Stomach (tissue), 9 donors: ENCODE measurements around the gene GRIA1. TPM values are rescaled to one million over a fixed set of nuclear protein-coding genes. Genes with fewer than 3 reads are reported as not detected.

Experiments
- DNase-seq, 2 donors: peaks; one replicate each; pipeline versions ENCODE4 v3.0.0 to v3.0.0-alpha.2; 2013 to 2019
- H3K27ac ChIP-seq, 5 donors: fragments of 200-600 bp in 4 of 5; sonication (generic) in 4 of 5; one replicate each; pipeline ENCODE4 v1.5.1; 2013 to 2019; ENCODE audit warnings: mild to moderate bottlenecking in 1 of 5, moderate library complexity in 1 of 5
- H3K27me3 ChIP-seq, 3 donors: fragments of 200-600 bp; sonication (generic); one replicate each; pipeline ENCODE4 v1.5.1; 2017 to 2019; ENCODE audit warnings: mixed run types in 1 of 3
- H3K36me3 ChIP-seq, 4 donors: fragments of 200-600 bp; sonication (generic); 1 replicate in 3 of 4; 2 replicates in 1 of 4; pipeline ENCODE4 v1.5.1; 2016 to 2019
- H3K4me1 ChIP-seq, 4 donors: fragments of 200-600 bp; sonication (generic); one replicate each; pipeline ENCODE4 v1.5.1; 2016 to 2019
- H3K4me3 ChIP-seq, 4 donors: fragments of 200-600 bp; sonication (generic) in 3 of 4; one replicate each; pipeline ENCODE4 v1.5.1; 2016 to 2019; ENCODE audit warnings: mild to moderate bottlenecking in 1 of 4
- H3K9me3 ChIP-seq, 4 donors: fragments of 200-600 bp; sonication (generic); one replicate each; pipeline ENCODE4 v1.5.1; 2016 to 2019
- EP300 ChIP-seq: sonication (generic); formaldehyde crosslinking; IDR thresholded peaks from one replicate; pipeline ENCODE4 v1.6.1; 2017; ENCODE audit warnings: antibody characterized with exemption
- POLR2A ChIP-seq, 4 donors: fragments of 450-650 bp; IDR thresholded peaks; one replicate each; pipeline ENCODE4 v1.6.1; 2016; ENCODE audit warnings: antibody characterized with exemption in 4 of 4, control low read depth in 2 of 4, mild to moderate bottlenecking in 1 of 4, moderate library complexity in 1 of 4
- POLR2AphosphoS5 ChIP-seq, 3 donors: sonication (generic); formaldehyde crosslinking; IDR thresholded peaks; one replicate each; pipeline ENCODE4 v1.6.1; 2016; ENCODE audit warnings: antibody characterized with exemption in 3 of 3
- WGBS, 5 donors: extraction: QIAGEN DNeasy Blood & Tissue Kit in 3 of 5; methylation state at CpG; one replicate each; pipeline versions ENCODE4 v1.1.5 to v1.1.7; 2013 to 2018; 5-methylcytosine and 5-hydroxymethylcytosine counted together
- intact Hi-C: fragments of 100-400 bp; cut with DNase I; formaldehyde crosslinking; loops from one replicate; pipeline ENCODE4 v1.15.1; 2023; ENCODE audit warnings: low total_unique reads
- polyA plus RNA-seq, 3 donors: library from polyadenylated mRNA; stranded (reverse); fragments of 200-250 nt; gene quantifications; one replicate each; pipeline ENCODE4 v1.2.3, GENCODE V29; 2013
- total RNA-seq, 5 donors: library from RNA; depleted of rRNA; stranded (reverse); fragments of >200 nt; gene quantifications; one replicate each; pipeline versions ENCODE4 v1.1.0 to v1.2.3, GENCODE V29; 2014 to 2016
- TF ChIP-seq, protein P1 (sequence below), 7 experiments: fragments of 450-650 bp in 4 of 7; fragments of 200-600 bp in 3 of 7; sonication (generic) in 3 of 7; IDR thresholded peaks; one replicate each; pipeline ENCODE4 v1.5.1; 2016 to 2019; ENCODE audit warnings: antibody characterized with exemption in 7 of 7, control low read depth in 2 of 7, mild to moderate bottlenecking in 1 of 7
- donor health status: healthy with polysubstance abuse.
- donor health status: Bipolar disorder and iron deficiency.
- donor health status: healthy.

GRIA1 gene
- total and polyA plus RNA-seq, 8 donors: 0.03 to 2.6 (median 0.29) TPM; not detected in 3

DNA sequence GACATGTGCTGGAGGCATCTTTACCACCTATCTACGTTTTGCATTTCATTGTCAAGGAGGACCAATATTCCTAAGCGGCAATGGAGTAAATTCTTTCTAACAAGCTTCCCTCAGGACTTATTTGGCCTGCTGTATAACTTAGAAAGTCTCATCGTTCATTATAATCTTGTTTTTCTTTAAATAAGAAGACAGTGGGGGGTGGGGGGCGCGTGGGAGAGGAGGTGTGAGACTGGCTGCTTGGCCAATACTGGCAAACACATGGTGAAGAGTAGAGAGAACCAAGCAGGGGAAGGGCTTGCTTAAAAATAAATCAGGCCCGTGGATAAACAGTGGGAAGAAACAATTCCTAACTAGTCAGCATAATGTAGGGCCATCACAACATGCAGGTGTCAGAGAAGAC lies 217.2 kb downstream of the GRIA1 start:
- DNase-seq: no peak
- no peaks in the 10 kb centered on the region for H3K9me3 ChIP-seq
- H3K27ac ChIP-seq: no peak overlapping the region
- H3K36me3 ChIP-seq: no peaks in the 10 kb centered on the region
- intact Hi-C loops: no loop called here
- no peak for TF ChIP-seq POLR2AphosphoS5 (IDR thresholded peaks at IDR 0.05)
- H3K4me1 ChIP-seq: no peaks in the 10 kb centered on the region
- WGBS, 5 donors: 59 to 67% (median 66%) methylated on average over 6 of the region's 6 CpGs
- no peak overlapping the region for H3K4me3 ChIP-seq
- H3K27me3 ChIP-seq: no peaks in the 10 kb centered on the region

DNA sequence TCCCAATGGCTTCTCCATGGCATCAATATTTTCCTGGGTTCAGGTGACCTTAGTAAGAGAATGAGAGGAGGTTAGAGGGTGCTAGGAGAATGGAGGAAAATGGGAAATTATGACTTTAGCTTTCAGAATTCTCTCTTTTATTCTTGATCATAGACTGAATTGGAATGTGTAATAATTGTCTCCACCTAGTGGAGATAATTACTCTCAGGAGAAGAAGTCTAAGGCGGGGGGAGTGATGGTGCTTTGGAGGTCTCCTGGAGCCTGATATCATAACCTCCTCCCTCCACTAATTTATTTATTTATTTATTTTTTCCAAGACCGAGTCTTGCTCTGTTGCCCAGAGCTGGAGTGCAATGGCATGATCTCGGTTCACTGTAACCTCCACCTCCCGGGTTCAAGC lies 221.3 kb downstream of the GRIA1 start:
- TF ChIP-seq EP300: no peak
- no peak for TF ChIP-seq POLR2A (IDR thresholded peaks at IDR 0.05)
- TF ChIP-seq POLR2AphosphoS5 (IDR thresholded peaks at IDR 0.05): no peak
- TF ChIP-seq, protein P1, sequence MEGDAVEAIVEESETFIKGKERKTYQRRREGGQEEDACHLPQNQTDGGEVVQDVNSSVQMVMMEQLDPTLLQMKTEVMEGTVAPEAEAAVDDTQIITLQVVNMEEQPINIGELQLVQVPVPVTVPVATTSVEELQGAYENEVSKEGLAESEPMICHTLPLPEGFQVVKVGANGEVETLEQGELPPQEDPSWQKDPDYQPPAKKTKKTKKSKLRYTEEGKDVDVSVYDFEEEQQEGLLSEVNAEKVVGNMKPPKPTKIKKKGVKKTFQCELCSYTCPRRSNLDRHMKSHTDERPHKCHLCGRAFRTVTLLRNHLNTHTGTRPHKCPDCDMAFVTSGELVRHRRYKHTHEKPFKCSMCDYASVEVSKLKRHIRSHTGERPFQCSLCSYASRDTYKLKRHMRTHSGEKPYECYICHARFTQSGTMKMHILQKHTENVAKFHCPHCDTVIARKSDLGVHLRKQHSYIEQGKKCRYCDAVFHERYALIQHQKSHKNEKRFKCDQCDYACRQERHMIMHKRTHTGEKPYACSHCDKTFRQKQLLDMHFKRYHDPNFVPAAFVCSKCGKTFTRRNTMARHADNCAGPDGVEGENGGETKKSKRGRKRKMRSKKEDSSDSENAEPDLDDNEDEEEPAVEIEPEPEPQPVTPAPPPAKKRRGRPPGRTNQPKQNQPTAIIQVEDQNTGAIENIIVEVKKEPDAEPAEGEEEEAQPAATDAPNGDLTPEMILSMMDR (IDR thresholded peaks at IDR 0.05): no peak
- WGBS, 5 donors: 84 to 94% (median 90%) methylated on average over 4 of the region's 4 CpGs
- Histone ChIP-seq H3K27me3 (no peaks in the 10 kb centered on the region), H3K27ac (no peak overlapping the region), H3K4me3 (no peak overlapping the region), H3K9me3 (no peaks in the 10 kb centered on the region), H3K4me1 (no peaks in the 10 kb centered on the region), H3K36me3 (no peaks in the 10 kb centered on the region)
- DNase-seq: no peak
- intact Hi-C loops: no loop called here

DNA sequence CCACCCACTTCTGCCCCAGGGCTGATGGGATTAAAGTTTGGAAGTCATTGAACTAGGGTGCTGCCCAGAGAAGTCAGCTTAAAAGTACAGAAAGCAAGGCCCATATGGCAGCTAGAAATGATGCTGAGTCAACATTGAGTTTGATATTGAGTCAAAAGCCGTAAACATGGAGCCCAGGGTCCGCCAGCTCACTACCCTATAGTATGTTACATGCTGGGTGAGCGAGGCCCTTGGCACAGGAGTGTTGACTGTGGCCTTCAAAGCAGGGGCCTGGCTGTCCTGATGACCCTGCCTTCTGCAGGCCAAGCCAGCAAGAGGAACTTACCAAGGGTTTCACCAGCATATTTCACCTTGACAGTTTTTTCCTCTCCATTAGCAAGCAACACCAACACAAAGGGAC lies 222.5 kb downstream of the GRIA1 start:
- TF ChIP-seq, protein P1 (IDR thresholded peaks at IDR 0.05): no peak
- no peak for TF ChIP-seq POLR2AphosphoS5 (IDR thresholded peaks at IDR 0.05)
- TF ChIP-seq EP300: no peak
- no peak for DNase-seq
- Histone ChIP-seq H3K9me3 (no peaks in the 10 kb centered on the region), H3K4me1 (no peaks in the 10 kb centered on the region), H3K27me3 (no peaks in the 10 kb centered on the region), H3K27ac (no peak overlapping the region), H3K36me3 (no peaks in the 10 kb centered on the region), H3K4me3 (no peak overlapping the region)
- 74 to 92% (median 79%) methylated on average over 3 of the region's 3 CpGs for WGBS, 5 donors
- intact Hi-C loops: no loop called here

DNA sequence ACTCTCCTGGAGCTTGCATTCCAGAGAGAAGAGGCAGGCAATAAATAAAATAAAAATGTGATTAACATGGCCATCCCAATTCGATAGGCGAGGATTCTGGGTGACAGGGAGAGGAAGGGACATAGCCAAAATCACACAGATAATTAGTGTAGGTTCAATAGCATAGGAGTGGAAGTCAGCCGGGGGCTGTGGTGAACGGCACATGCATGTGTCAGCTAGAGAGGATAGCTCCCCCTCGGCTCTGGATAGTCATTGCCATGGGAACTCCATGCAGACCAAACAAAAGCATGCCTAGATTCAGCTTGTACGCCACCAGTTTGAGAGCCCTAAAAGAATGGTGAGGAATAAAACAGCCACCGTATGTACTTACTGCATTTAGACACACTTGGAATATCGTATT lies 223.5 kb downstream of the GRIA1 start:
- TF ChIP-seq POLR2AphosphoS5 (IDR thresholded peaks at IDR 0.05): no peak
- TF ChIP-seq, protein P1 (IDR thresholded peaks at IDR 0.05): no peak
- TF ChIP-seq POLR2A (IDR thresholded peaks at IDR 0.05): no peak
- TF ChIP-seq EP300: no peak
- Histone ChIP-seq H3K27me3 (no peaks in the 10 kb centered on the region), H3K36me3 (no peaks in the 10 kb centered on the region), H3K4me1 (no peaks in the 10 kb centered on the region), H3K27ac (no peak overlapping the region), H3K4me3 (no peak overlapping the region), H3K9me3 (no peaks in the 10 kb centered on the region)
- intact Hi-C loops: no loop called here
- WGBS, 5 donors: 65 to 76% (median 70%) methylated on average over 8 of the region's 8 CpGs
- DNase-seq: peak in 1 of 2 donors; percentile 2

DNA sequence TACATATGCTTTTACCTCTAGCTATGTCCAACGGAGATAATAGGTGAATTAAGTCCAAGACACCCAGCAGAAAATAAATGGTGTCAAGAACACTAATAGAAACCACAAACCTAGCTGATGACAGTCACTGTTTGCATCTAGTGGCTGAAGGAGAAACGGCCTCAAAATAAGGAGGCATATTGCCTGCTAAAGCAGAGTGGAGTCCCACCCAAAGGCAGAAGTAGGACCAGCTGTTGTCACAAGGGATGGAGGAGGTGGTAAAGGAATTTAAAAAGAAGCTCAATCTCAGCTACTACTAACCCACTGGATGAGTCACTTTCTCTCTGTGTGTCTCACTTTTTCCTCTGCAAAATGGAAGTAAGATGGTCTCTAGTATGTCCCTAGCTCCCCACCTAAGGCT lies 224.3 kb downstream of the GRIA1 start:
- DNase-seq: no peak
- H3K27ac ChIP-seq: no peak overlapping the region
- WGBS, 5 donors: 65 to 78% (median 74%) methylated on average over 2 of the region's 2 CpGs
- no peaks in the 10 kb centered on the region for H3K9me3 ChIP-seq
- intact Hi-C loops: no loop called here
- H3K36me3 ChIP-seq: no peaks in the 10 kb centered on the region
- H3K27me3 ChIP-seq: no peaks in the 10 kb centered on the region
- H3K4me1 ChIP-seq: no peaks in the 10 kb centered on the region
- TF ChIP-seq, protein P1 (IDR thresholded peaks at IDR 0.05): no peak
- TF ChIP-seq POLR2AphosphoS5 (IDR thresholded peaks at IDR 0.05) (no peak), EP300 (no peak), POLR2A (IDR thresholded peaks at IDR 0.05) (no peak)
- no peak overlapping the region for H3K4me3 ChIP-seq
